GM12878 (cell line): ENCODE results near the gene SLC38A8. TPM values are rescaled to one million over a fixed set of nuclear protein-coding genes. Genes with fewer than 3 reads are reported as not detected.

Source experiments
- ATAC-seq: fragments of 200-7000 bp; cut with Tn5 transposase; 3 replicates; pipeline ENCODE4 v1.9.1; 2020; ENCODE audit warnings: mild to moderate bottlenecking, moderate library complexity
- BruUV-seq: library from RNA; stranded (reverse); fragments of 400-500 nt; replicated peaks from 2 replicates; lab custom pipeline; 2021; lab: Mats Ljungman, UMichigan
- CTCF ChIA-PET: fragments of 300-600 bp; sonication (Branson Sonifier 250); formaldehyde crosslinking; extraction: SDS; loops from one replicate; lab custom pipeline; 2021; ENCODE audit warnings: inconsistent platforms; lab: Yijun Ruan, JAX
- POLR2A ChIA-PET: fragments of 350-600 bp; formaldehyde crosslinking; extraction: SDS; loops from one replicate; lab custom pipeline; 2021; ENCODE audit warnings: inconsistent platforms; lab: Charles Lee
- RAD21 ChIA-PET: fragments of 300-600 bp; sonication (Branson Sonifier 250); formaldehyde crosslinking; loops from one replicate; lab custom pipeline; 2023; ENCODE audit warnings: antibody characterized with exemption; ENCODE audit not compliant: unreplicated experiment; lab: Charles Lee
- SMC1A ChIA-PET: fragments of 300-600 bp; sonication (Branson Sonifier 250); formaldehyde crosslinking; loops from one replicate; lab custom pipeline; 2023; ENCODE audit not compliant: unreplicated experiment, uncharacterized antibody; lab: Charles Lee
- DNase-seq: peaks from one replicate; pipeline ENCODE4 v3.0.0-alpha.2; 2011; ENCODE audit warnings: low read depth, low spot score
- FAIRE-seq: peaks from 3 replicates; lab custom pipeline; 2011; peaks lifted over from hg19 to GRCh38; lab: Jason Lieb, UNC
- H2AFZ ChIP-seq: 2 replicates; pipeline ENCODE4 v1.6.0; 2011; ENCODE audit warnings: low read depth, low read length, control low read depth; ENCODE audit not compliant: control insufficient read depth
- H3K27ac ChIP-seq: 2 replicates; pipeline ENCODE4 v1.5.1; 2011; ENCODE audit warnings: control low read depth; ENCODE audit not compliant: control insufficient read depth, insufficient read depth
- H3K27me3 ChIP-seq, 2 experiments: replicated peaks in 1 of 2; 2 replicates each; pipeline versions ENCODE4 v1.6.0 to v1.6.1; 2011; ENCODE audit warnings: low read length in 1 of 2; ENCODE audit not compliant: control insufficient read depth in 2 of 2, insufficient read depth in 2 of 2
- H3K36me3 ChIP-seq, 2 experiments: 2 replicates each; pipeline ENCODE4 v1.5.1; 2011; ENCODE audit warnings: low read length in 1 of 2; ENCODE audit not compliant: control insufficient read depth in 2 of 2, insufficient read depth in 2 of 2
- H3K4me1 ChIP-seq: 2 replicates; pipeline ENCODE4 v1.6.1; 2011; ENCODE audit warnings: mild to moderate bottlenecking, low read length, moderate library complexity, mixed read lengths; ENCODE audit not compliant: control insufficient read depth, insufficient read depth
- H3K4me2 ChIP-seq: 2 replicates; pipeline ENCODE4 v1.6.0; 2011; ENCODE audit warnings: control low read depth; ENCODE audit not compliant: control insufficient read depth, insufficient read depth
- H3K4me3 ChIP-seq: fragments of 200-600 bp; sonication (generic); 2 replicates; pipeline ENCODE4 v1.5.1; 2016
- H3K79me2 ChIP-seq: 2 replicates; pipeline ENCODE4 v1.6.0; 2011; ENCODE audit warnings: low read length; ENCODE audit not compliant: control insufficient read depth, insufficient read depth
- H3K9ac ChIP-seq: 2 replicates; pipeline ENCODE4 v1.8.0; 2011; ENCODE audit warnings: low read length, control low read depth, mixed read lengths; ENCODE audit not compliant: control insufficient read depth, insufficient read depth
- H3K9me3 ChIP-seq: replicated peaks from 3 replicates; pipeline ENCODE4 v1.5.1; 2011; ENCODE audit warnings: mild to moderate bottlenecking, low read length; ENCODE audit not compliant: control insufficient read depth, insufficient read depth
- H4K20me1 ChIP-seq: 2 replicates; pipeline ENCODE4 v1.6.0; 2011; ENCODE audit not compliant: control insufficient read depth, insufficient read depth
- KAT2A ChIP-seq: conservative IDR thresholded peaks from 2 replicates; pipeline ENCODE4 v1.6.1; 2011; ENCODE audit warnings: low read depth, low read length; ENCODE audit not compliant: control insufficient read depth
- WRNIP1 ChIP-seq: IDR thresholded peaks from 2 replicates; pipeline ENCODE4 v1.6.1; 2011; ENCODE audit warnings: low read depth, low read length, improper control_type of control experiment, borderline replicate concordance
- WGBS: methylation state at CpG from one replicate; pipeline ENCODE4 v1.1.6; 2016; ENCODE audit warnings: low lambda C conversion rate; ENCODE audit not compliant: insufficient replicate concordance, insufficient coverage; ENCODE audit errors: missing lambda C conversion rate; 5-methylcytosine and 5-hydroxymethylcytosine counted together
- in situ Hi-C: fragments of 300-500 bp; cut with MboI; formaldehyde crosslinking; loops from 9 replicates; pipeline ENCODE4 v1.14.3; 2018; ENCODE audit warnings: mixed read lengths
- intact Hi-C: fragments of 100-400 bp; cut with micrococcal nuclease; formaldehyde crosslinking; loops from one replicate; pipeline ENCODE4 v1.14.2; 2022; ENCODE audit not compliant: unreplicated experiment
- polyA plus RNA-seq, 11 experiments: library from polyadenylated mRNA; depleted of rRNA in 4 of 11; unstranded in 6 of 11; stranded (reverse) in 5 of 11; fragments of >200 nt; fragmentation: Nextera tagmentation in 4 of 11; fragmentation: Illumina TruSeq in 1 of 11; extraction: Ambion mirVana in 4 of 11; extraction: Trizol in 1 of 11; gene quantifications; 1 replicate in 1 of 11; 2 replicates in 10 of 11; pipeline versions ENCODE4 v1.2.1 to v1.2.3, GENCODE V29; 2011 to 2016; ENCODE audit warnings: inconsistent platforms in 2 of 11, missing spikeins in 2 of 11, low read depth in 1 of 11
- total RNA-seq, 4 experiments: library from RNA; depleted of rRNA in 3 of 4; stranded (reverse); fragments of >200 nt in 3 of 4; fragmentation: Illumina TruSeq in 1 of 4; extraction: Trizol in 1 of 4; gene quantifications; 2 replicates each; pipeline versions ENCODE4 v1.2.1 to v1.2.3, GENCODE V29; 2013 to 2021
- TF ChIP-seq, protein P1 (sequence below): fragments of 450-650 bp; conservative IDR thresholded peaks from 2 replicates; pipeline ENCODE4 v1.6.1; 2017; ENCODE audit warnings: mild to moderate bottlenecking, moderate library complexity

The SLC38A8 gene
- total and polyA plus RNA-seq, 10 of the 15 experiments (the other 5 are each of a cell fraction or from before 2014, with no cell fraction given), result not detected

DNA sequence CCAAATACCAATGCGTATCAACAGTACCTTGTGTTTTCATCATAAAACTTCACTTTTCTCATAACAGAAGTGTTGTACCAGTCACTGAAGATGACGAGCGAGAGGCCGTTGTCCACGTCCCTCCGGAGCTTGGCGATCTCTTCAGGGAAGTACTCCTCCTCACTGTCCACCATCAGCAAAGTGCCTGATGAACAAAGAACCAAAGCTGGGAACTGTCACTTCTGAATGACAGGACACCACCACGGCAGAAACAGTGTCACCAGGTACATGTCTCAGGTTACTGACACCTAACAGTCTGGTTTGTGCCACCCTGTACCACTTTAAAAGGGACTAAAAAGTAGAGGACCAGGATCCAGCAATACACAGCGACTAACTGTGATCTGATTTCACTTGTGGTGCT lies 25.0 kb upstream of the SLC38A8 start:
- Histone ChIP-seq H3K27me3 (no peaks in the 10 kb centered on the region), H3K36me3 (peaks cover 22 to 41% of the 10 kb centered on the region in 2 experiments; a peak in 3 of 4 replicates), H3K79me2 (no peaks in the 10 kb centered on the region), H3K4me1 (no peaks in the 10 kb centered on the region), H3K4me3 (no peak overlapping the region), H3K9me3 (no peaks in the 10 kb centered on the region), H3K27ac (no peak overlapping the region), H2AFZ (no peak overlapping the region)
- CTCF ChIA-PET, result interaction anchor here (0.9 to 3.1 kb wide), 3 partner anchors 111 to 241 kb away, joined by 3 to 16 read pairs (median 3); partner anchors contain the start of gene TAF1C
- ATAC-seq, result no peak
- SMC1A ChIA-PET, result interaction anchor here (1.8 kb wide), 1 partner anchor 21 kb away, joined by 4 read pairs; no protein-coding TSS in a partner anchor
- POLR2A ChIA-PET, result no interaction called here
- RAD21 ChIA-PET, result no interaction called here
- FAIRE-seq, result no peak
- no TSS peak for BruUV-seq
- no peak for TF ChIP-seq KAT2A
- TF ChIP-seq, protein P1, sequence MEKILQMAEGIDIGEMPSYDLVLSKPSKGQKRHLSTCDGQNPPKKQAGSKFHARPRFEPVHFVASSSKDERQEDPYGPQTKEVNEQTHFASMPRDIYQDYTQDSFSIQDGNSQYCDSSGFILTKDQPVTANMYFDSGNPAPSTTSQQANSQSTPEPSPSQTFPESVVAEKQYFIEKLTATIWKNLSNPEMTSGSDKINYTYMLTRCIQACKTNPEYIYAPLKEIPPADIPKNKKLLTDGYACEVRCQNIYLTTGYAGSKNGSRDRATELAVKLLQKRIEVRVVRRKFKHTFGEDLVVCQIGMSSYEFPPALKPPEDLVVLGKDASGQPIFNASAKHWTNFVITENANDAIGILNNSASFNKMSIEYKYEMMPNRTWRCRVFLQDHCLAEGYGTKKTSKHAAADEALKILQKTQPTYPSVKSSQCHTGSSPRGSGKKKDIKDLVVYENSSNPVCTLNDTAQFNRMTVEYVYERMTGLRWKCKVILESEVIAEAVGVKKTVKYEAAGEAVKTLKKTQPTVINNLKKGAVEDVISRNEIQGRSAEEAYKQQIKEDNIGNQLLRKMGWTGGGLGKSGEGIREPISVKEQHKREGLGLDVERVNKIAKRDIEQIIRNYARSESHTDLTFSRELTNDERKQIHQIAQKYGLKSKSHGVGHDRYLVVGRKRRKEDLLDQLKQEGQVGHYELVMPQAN, result no peak
- no peak for TF ChIP-seq WRNIP1
- TF ChIP-seq, all 136 proteins: peak for 0
- intact Hi-C loops (no loop called here), in situ Hi-C loops (no loop called here)
- DNase-seq, result no peak
- Histone ChIP-seq H3K4me2 (no peak overlapping the region), H3K9ac (no peak overlapping the region), H4K20me1 (no peaks in the 10 kb centered on the region)
- WGBS, result 97% methylated on average over 9 of the region's 9 CpGs
